Thyroid gland (tissue), 4 donors: ENCODE measurements around the gene LRRC4C. TPM values are rescaled to one million over a fixed set of nuclear protein-coding genes. Genes with fewer than 3 reads are reported as not detected.

Source experiments
- DNase-seq, 2 donors: peaks; one replicate each; pipeline ENCODE4 v3.0.0-alpha.2; 2019
- H3K27ac ChIP-seq, 3 donors: fragments of 200-600 bp; sonication (generic); 1 replicate in 2 of 3; 2 replicates in 1 of 3; pipeline ENCODE4 v1.5.1; 2016 to 2019; ENCODE audit warnings: mild to moderate bottlenecking in 1 of 3, moderate library complexity in 1 of 3
- H3K27me3 ChIP-seq: fragments of 200-600 bp; sonication (generic); one replicate; pipeline ENCODE4 v1.5.1; 2019
- H3K36me3 ChIP-seq, 2 donors: fragments of 200-600 bp; sonication (generic); one replicate each; pipeline ENCODE4 v1.5.1; 2016 to 2019
- H3K4me1 ChIP-seq, 2 donors: fragments of 200-600 bp; sonication (generic); one replicate each; pipeline ENCODE4 v1.5.1; 2017 to 2019
- H3K4me3 ChIP-seq, 3 donors: fragments of 200-600 bp; sonication (generic); replicated peaks in 1 of 3; 1 replicate in 2 of 3; 2 replicates in 1 of 3; pipeline ENCODE4 v1.5.1; 2016; ENCODE audit warnings: mild to moderate bottlenecking in 1 of 3
- H3K9me3 ChIP-seq: fragments of 200-600 bp; sonication (generic); one replicate; pipeline ENCODE4 v1.5.1; 2017
- CTCF ChIP-seq, 6 experiments: fragments of 200-600 bp in 3 of 6; fragments of 450-650 bp in 3 of 6; sonication (generic) in 3 of 6; IDR thresholded peaks; one replicate each; pipeline ENCODE4 v1.5.1; 2016 to 2019; ENCODE audit warnings: antibody characterized with exemption in 6 of 6, mild to moderate bottlenecking in 2 of 6, inconsistent platforms in 1 of 6, moderate library complexity in 1 of 6
- POLR2A ChIP-seq, 2 donors: fragments of 450-650 bp; IDR thresholded peaks; one replicate each; pipeline ENCODE4 v1.6.1; 2017; ENCODE audit warnings: antibody characterized with exemption in 2 of 2, mild to moderate bottlenecking in 2 of 2, moderate library complexity in 1 of 2
- whole genome bisulfite sequencing, 2 donors: methylation state at CpG; one replicate each; pipeline ENCODE4 v1.1.5; 2017; 5-methylcytosine and 5-hydroxymethylcytosine counted together
- intact Hi-C: fragments of 100-400 bp; cut with DNase I; formaldehyde crosslinking; loops from one replicate; pipeline ENCODE4 v1.15.1; 2023
- total RNA-seq, 4 donors: library from RNA; depleted of rRNA; stranded (reverse); fragments of >200 nt; gene quantifications; one replicate each; pipeline ENCODE4 v1.2.3, GENCODE V29; 2016

LRRC4C gene
- total RNA-seq, 4 donors from 2014 or later: 4.6 to 13.9 (median 7.8) TPM

- no peaks in the 10 kb centered on the region for H3K4me1 ChIP-seq
- intact Hi-C loops: no loop called here
- no peak overlapping the region for H3K27ac ChIP-seq
- TF ChIP-seq CTCF (IDR thresholded peaks at IDR 0.05) (no peak), POLR2A (IDR thresholded peaks at IDR 0.05) (no peak)
- H3K4me3 ChIP-seq: no peak overlapping the region
- DNase-seq: no peak
- no peaks in the 10 kb centered on the region for H3K36me3 ChIP-seq
- no peaks in the 10 kb centered on the region for H3K27me3 ChIP-seq
- H3K9me3 ChIP-seq: no peaks in the 10 kb centered on the region
- 34 to 48% methylated on average over 4 of the region's 4 CpGs for WGBS, 2 donors
Observed at GRCh38 chr11:40187295-40187694, 1272.2 kb downstream of the LRRC4C start.

GRCh38 chr11:40186437-40187263 lies 1272.8 kb downstream of the LRRC4C start:
- Histone ChIP-seq H3K4me1 (no peaks in the 10 kb centered on the region), H3K27me3 (no peaks in the 10 kb centered on the region), H3K36me3 (no peaks in the 10 kb centered on the region), H3K4me3 (no peak overlapping the region), H3K27ac (no peak overlapping the region), H3K9me3 (no peaks in the 10 kb centered on the region)
- TF ChIP-seq POLR2A (IDR thresholded peaks at IDR 0.05) (no peak), CTCF (IDR thresholded peaks at IDR 0.05) (no peak)
- WGBS, 2 donors: 43% methylated on average over 12 to 13 of the region's 13 CpGs
- intact Hi-C loops: no loop called here
- DNase-seq: peak; percentile 5 to 10

- WGBS, 2 donors: 75 to 76% methylated on average over 4 of the region's 4 CpGs
- TF ChIP-seq POLR2A (IDR thresholded peaks at IDR 0.05) (no peak), CTCF (IDR thresholded peaks at IDR 0.05) (no peak)
- intact Hi-C loops: no loop called here
- no peak for DNase-seq
- no peak overlapping the region for H3K27ac ChIP-seq
- H3K4me1 ChIP-seq: no peaks in the 10 kb centered on the region
- no peak overlapping the region for H3K4me3 ChIP-seq
- no peaks in the 10 kb centered on the region for H3K27me3 ChIP-seq
- no peaks in the 10 kb centered on the region for H3K36me3 ChIP-seq
- H3K9me3 ChIP-seq: no peaks in the 10 kb centered on the region
Observed at GRCh38 chr11:40185793-40186192, 1273.7 kb downstream of the LRRC4C start.

GRCh38 chr11:40183073-40184064 lies 1276.1 kb downstream of the LRRC4C start:
- Histone ChIP-seq H3K36me3 (no peaks in the 10 kb centered on the region), H3K9me3 (no peaks in the 10 kb centered on the region), H3K4me3 (no peak overlapping the region), H3K27ac (no peak overlapping the region), H3K4me1 (no peaks in the 10 kb centered on the region), H3K27me3 (no peaks in the 10 kb centered on the region)
- no peak for DNase-seq
- TF ChIP-seq POLR2A (IDR thresholded peaks at IDR 0.05): no peak
- TF ChIP-seq CTCF (IDR thresholded peaks at IDR 0.05): no peak
- WGBS, 2 donors: 60 to 64% methylated on average over 5 of the region's 5 CpGs
- intact Hi-C loops: no loop called here
